GM21515 (cell line): Measurements from ENCODE around the gene STX4.
"Not testable (repeated sequence)": the region's sequence is repeated elsewhere in the genome, so short reads cannot be mapped to it uniquely, and the experiment has no call there.

Experiments
- ATAC-seq: cut with Tn5 transposase; IDR thresholded peaks from one replicate; pipeline ENCODE4 v1.9.1; 2021; ENCODE audit not compliant: unreplicated experiment

Gene STX4

GRCh38 chr16:31017756-31018155 is 15.6 kb upstream of the STX4 start:
- not testable (repeated sequence) for ATAC-seq

GRCh38 chr16:31020536-31020935 is 12.8 kb upstream of the STX4 start:
- no peak for ATAC-seq

- ATAC-seq: no peak
These were observed 10.7 kb upstream of the STX4 start for GRCh38 chr16:31022544-31023251.

- no peak for ATAC-seq
These were observed 10.1 kb upstream of the STX4 start for GRCh38 chr16:31023252-31023602.

- ATAC-seq: no peak
These were observed 9.6 kb upstream of the STX4 start for GRCh38 chr16:31023627-31024226.

GRCh38 chr16:31025339-31025738 is 8.0 kb upstream of the STX4 start:
- no peak for ATAC-seq

- ATAC-seq: no peak
These were observed 4.1 kb upstream of the STX4 start for GRCh38 chr16:31029272-31029671.

GRCh38 chr16:31031276-31031675 is 2.1 kb upstream of the STX4 start:
- ATAC-seq: no peak

GRCh38 chr16:31033709-31034492 is 543 bp downstream of the STX4 start:
- peak; percentile 43 for ATAC-seq

- no peak for ATAC-seq
These were observed 3.3 kb downstream of the STX4 start for GRCh38 chr16:31036691-31037090.

- no peak for ATAC-seq
These were observed 5.6 kb downstream of the STX4 start for GRCh38 chr16:31038993-31039392.

- no peak for ATAC-seq
These were observed 9.5 kb downstream of the STX4 start for GRCh38 chr16:31042866-31043265.

GRCh38 chr16:31043352-31043751 is 10.0 kb downstream of the STX4 start:
- no peak for ATAC-seq

GRCh38 chr16:31043898-31044481 is 10.6 kb downstream of the STX4 start:
- no peak for ATAC-seq

GRCh38 chr16:31050280-31051030 is 17.1 kb downstream of the STX4 start:
- ATAC-seq: no peak

GRCh38 chr16:31052114-31052513 is 18.8 kb downstream of the STX4 start:
- ATAC-seq: no peak

GRCh38 chr16:31055613-31056012 is 22.3 kb downstream of the STX4 start:
- no peak for ATAC-seq

- no peak for ATAC-seq
These were observed 27.9 kb downstream of the STX4 start for GRCh38 chr16:31061126-31061812.

- ATAC-seq: no peak
These were observed 28.6 kb downstream of the STX4 start for GRCh38 chr16:31061813-31062440.

- no peak for ATAC-seq
These were observed 30.1 kb downstream of the STX4 start for GRCh38 chr16:31063495-31063842.
